Loucy (cell line): ENCODE data around the gene PRIMA1.

ENCODE experiments used
- CTCF ChIP-seq: fragments of 200-600 bp; sonication (generic); conservative IDR thresholded peaks from 2 replicates; pipeline ENCODE4 v1.5.1; 2014; ENCODE audit warnings: mild to moderate bottlenecking, antibody characterized with exemption, low read length
- EZH2phosphoT487 ChIP-seq: fragments of 200-600 bp; IDR thresholded peaks from 2 replicates; pipeline ENCODE4 v1.6.1; 2018; ENCODE audit warnings: antibody characterized with exemption, mild to moderate bottlenecking, moderate library complexity, borderline replicate concordance

- TF ChIP-seq CTCF (no peak), EZH2phosphoT487 (no peak)
These were observed 36.2 kb downstream of the PRIMA1 start for GRCh38 chr14:93751946-93752655.
